HG03460 (cell line): Measurements from ENCODE around the gene HTR1D.
"Not testable (repeated sequence)": the region's sequence is repeated elsewhere in the genome, so short reads cannot be mapped to it uniquely, and the experiment has no call there.

ENCODE experiments used
- ATAC-seq: cut with Tn5 transposase; IDR thresholded peaks from one replicate; pipeline ENCODE4 v1.9.1; 2021; ENCODE audit not compliant: unreplicated experiment

The HTR1D gene

DNA sequence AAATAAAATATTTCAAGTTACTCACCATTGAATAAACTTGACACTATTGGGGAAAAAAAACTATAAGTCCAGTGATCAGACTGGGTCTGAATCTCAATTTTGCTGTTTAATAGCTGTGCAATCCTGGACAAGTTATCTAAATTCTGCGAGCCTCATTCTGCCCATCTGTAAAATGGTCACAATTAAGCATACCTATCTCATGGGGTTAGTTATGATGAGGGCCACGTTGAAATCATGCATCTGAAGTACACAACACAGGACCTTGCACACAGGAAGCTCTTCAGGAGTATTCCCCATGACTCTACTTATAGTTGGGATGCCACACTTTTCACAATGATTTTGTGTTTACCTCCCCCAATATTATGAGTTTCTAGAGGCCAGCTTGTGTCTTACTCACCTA lies 3.8 kb upstream of the HTR1D start:
- ATAC-seq: no peak

DNA sequence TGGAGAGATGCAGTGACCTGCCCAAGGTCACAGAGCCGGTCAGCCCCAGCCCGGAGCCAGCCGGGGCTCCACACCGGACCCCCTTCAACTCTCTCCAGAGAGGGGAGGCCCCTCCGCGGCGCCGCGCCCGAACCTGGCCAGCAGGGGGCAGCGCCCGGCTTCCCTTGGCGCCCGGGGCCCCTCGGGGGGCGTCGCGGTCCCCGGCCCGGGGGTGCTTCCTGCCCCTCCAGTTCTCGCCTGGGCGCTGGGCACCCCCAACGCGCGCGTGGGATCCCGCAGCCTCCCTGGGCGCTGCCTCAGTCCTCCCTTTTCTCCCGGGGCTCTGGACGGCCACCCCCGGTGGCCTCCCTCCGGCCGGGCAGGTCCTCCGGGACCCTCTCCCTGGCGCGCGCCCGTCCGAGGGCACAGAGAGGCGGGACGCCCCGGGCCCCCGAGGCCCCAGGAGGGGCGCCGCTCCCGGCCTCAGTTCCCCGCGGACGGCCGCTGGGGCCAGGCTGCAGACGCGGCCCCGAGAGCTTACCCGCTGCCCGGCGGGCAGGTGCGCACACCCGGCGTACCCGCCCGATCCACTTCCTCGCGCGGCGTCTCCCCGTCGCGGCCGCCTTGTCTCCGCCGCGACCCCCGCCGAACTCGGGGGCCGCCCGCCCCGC lies 406 bp downstream of the HTR1D start:
- no peak for ATAC-seq

DNA sequence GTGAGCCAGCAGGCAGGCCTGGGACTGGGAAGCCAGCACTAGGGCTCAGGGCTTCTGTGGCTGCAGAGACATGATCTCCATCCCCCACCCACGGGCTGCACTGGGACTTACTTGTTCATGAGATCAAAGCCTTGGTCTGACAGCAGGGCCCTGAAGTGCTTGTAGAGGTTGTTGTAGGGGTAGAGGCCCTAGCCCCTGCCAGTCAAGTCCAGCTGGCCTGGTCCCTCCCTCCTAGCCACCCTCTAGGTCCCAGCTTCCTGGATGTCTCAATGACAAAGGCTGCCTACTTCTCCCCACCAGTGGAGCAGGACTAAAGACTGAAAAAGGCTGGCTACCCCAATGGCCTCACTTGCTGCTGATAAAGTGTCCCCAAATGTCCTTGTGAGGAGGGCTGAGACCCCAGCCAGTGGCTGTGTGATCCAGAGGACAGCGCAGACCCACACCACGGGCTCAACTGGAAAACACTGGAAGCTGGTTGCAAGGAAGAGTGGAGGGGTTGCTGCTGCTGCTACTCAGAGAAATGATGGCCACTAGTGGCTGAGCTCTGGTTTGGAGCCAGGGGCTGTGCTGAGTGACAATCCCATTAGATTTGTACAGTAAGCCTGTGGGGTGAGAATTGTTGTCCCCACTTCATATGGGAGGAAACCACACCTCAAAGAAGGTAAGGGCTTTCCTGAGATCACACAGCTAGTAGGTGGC lies 1.4 kb downstream of the HTR1D start:
- ATAC-seq: no peak

DNA sequence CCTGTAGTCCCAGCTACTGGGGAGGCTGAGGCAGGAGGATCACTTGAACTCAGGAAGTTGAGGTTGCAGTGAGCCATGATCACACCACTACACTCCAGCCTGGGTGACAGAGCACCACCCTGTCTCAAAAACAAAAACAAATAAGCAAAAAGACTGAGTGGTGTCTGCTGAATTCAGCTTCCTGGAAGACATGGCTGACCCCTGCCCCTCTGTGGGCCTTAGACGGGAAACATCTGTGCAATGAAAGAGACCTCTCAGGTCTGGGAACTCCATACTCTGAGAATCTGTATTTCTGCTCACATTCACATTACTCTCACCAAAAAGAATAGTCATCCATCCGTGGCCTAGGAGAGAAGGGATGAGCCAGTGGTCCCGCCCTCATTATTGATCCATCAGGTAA lies 2.0 kb downstream of the HTR1D start:
- no peak for ATAC-seq

DNA sequence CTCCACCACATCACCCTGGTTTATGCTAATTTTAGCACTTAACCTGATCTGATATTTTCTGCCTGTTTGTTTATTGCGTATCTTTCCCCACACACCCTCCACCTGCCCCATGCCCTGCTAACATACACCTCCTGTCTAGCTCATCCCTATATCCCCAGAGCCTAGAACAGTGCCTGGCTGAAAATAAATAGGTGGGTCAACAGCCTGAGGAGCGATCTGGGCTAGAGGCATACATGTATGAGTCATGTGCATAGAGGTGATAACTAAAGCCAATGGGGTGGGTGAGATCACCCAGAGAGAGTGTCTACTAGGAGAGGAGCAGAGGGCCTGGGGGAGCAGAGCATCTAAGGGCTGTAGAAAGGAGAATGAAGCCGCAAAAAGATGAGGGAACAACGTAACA lies 2.7 kb downstream of the HTR1D start:
- ATAC-seq: no peak

DNA sequence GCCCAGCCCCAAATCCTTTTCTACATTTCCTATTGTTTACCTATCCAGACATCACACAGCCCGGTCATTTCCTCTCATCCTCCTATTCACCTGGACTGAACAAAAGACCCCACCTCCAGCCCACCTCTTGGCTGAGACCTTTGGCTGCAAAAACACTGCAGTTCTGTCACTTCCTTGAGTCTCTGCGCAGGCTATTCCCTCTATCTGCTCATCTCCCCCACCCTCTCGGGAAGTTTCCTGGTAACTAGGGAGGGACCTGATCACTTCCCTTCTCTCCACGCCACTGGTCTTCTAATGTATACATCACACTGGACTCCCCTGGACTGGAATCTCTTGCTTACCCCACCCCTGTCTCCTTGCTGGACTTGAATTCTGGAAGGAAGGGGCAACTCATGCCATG lies 5.3 kb downstream of the HTR1D start:
- no peak for ATAC-seq

DNA sequence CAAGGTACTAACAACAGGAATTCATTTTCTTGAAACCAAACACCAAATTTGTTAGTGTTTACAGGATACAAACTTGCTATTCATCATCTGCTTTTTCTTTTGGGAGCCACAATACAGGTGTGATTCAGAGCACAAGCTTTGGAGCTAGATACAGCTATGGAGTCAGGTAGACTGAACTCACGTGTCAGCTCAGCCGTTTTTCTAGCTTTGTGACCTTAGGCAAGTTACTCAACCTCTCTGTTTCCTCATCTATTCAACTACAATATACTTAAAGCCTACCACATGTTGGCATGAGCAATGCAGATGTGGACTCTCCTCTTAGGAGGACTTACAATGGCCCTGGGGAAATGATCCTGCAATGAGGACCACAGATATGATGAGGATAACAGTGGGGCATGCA lies 6.3 kb downstream of the HTR1D start:
- ATAC-seq: no peak

DNA sequence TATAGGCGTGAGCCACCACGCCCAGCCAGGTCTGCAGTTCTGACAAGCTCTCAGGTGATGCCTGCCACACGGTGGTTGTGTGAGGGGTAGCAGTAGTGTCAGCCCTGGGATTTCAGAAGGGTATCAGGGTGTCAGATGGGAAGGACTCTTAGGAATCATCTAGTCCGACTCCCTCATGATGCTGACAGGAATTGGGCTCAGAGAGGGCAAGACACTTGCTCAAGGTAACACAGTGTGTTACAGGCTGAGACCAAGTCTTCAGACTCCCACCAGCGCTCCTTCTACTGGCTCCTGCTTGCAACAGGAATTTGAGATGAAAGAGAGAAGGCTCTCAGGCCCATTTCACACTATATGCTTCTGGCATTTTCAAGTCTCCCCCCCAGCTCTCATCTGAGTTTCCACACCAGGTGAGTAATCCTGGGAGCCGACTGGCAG lies 6.9 kb downstream of the HTR1D start:
- ATAC-seq: no peak

DNA sequence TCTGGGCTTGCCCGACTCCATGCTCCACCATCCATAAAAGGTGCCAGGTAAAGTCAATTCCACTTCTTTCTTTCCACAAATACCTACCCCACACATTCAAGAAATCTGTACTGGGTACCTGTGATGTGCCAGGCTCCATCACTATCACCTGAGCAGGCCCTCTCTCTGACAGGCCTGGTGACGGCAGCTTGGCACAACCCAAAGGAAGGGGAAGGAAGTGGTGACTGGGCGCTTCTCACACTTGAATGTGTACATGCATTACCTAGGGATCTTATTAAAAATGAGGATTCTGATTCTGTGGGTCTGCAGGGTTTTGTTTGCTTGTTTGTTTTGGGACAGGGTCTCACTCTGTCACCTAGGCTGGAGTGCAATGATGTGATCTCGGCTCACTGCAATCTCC lies 7.5 kb downstream of the HTR1D start:
- ATAC-seq: no peak

DNA sequence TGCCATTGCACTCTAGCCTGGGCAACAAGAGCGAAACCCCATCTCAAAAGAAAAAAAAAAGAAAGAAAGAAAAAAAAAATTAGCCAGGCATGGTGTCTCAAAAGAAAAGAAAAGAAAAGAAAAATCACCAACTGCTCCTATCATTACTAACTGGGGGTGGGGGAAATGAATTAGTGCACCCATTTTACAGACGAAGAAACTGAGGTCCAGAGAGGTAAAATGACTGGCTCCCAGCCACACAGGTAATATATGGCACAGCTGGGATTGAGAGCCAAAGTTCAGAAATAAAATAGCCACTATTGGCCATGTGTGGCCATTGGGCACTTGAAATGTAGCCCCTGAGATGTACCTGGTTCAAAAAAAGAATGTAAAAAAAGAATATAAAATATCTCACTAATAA lies 8.8 kb downstream of the HTR1D start:
- ATAC-seq: no peak

DNA sequence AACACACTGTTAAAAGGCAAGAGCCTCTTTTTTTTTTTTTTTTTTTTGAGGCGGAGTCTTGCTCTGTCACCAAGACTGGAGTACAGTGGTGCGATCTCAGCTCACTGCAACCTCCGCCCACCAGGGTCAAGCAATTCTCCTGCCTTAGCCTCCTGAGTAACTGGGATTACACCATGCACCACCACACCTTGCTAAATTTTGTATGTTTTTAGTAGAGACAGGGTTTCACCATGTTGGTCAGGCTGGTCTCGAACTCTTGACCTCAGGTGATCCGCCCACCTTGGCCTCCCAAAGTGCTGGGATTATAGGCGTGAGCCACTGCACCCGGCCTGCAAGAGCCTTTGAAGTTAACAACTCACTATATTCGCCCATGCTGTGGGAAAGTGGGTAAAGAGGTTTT lies 9.6 kb downstream of the HTR1D start:
- not testable (repeated sequence) for ATAC-seq

DNA sequence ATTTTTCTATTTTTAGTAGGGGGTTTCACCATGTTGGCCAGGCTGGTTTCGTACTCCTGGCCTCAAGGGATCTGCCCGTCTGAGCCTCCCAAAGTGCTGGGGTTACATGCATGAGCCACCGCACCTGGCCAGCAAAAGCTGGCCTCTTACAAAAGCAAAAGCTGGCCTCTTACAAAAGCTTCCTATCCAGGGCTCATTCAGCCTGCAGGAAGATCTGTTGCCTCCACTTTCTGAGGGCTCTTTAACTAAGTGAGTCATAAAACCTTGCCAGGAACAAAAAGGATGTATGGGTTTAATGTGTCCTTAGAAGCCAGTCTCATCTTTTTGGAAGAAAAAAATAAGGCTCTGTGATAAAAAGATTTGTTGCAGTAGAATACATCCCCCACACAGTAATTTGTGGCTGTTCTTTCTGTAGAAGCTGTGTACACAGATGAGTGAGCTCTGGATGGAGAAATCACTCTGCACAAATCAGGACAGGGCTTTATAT lies 15.0 kb downstream of the HTR1D start:
- ATAC-seq: no peak

DNA sequence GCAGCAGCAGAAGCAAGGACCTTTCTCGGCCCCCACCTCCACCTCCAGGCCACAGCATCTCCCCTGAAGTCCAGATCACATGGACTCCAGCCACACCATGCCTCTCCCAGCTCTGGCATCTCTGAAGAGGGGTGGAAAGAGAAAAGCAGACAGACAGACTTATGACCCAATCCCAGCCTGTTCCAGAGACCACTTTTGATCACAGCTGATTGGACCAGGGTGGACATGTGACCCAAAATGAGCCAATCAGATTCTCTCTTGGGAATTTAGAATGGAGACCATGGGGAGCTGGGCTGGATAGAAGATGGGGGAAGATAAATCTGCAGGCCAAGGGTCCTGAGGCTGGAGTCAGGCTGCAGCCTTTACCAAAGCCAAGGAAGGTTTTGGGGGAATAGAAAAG lies 16.4 kb downstream of the HTR1D start:
- ATAC-seq: no peak

DNA sequence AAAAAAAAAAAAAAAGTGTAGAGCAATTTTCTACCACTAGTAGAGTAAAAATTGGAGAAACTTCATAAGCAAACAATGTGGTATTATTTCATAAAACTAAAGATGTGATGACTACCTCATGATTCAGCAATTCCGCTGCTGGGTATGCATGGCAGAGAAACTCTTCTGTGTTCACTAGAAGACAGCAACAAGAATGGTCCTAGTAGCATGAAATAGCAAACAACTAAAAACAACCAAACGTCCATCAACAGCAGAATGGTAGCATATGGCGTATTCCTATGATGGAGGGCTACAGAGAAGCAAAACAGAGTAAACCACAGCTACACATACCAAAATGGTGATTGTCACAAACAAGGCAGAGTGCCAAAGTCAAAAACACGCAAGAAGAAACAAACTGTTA lies 18.9 kb downstream of the HTR1D start:
- ATAC-seq: no peak

DNA sequence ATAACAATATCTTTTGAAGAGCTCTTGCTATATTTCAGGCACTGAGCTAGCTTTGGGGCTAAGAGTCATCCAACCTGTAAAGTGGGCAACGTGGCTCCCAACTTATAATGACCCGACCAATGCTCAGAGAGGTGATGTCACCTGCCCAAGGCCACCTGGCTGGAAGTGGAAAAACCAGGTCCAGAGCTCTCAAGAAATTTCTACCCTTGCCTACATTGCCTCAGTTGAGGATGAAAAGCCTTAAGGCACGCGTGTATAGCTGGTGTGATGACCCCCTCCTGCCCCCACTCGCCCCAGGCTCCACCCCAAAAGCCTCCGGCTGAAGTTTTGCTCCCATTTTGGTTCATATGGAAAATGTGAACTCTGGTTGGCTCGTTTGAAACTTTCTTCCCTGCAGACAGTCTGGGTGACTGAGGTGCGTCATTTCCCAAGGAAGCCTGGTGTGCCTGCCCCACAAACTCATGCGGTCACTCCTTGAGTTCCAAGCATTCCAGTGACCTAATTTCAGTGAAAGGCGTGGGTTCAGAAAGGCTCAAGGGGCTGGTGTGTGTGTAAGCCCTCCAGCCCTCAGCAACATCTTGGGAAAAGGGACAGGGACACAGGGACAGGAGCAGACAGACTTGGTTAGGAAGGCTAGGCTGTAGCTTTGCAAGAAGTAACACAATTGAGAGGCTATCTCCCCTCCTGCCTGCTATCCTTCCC lies 20.5 kb downstream of the HTR1D start:
- no peak for ATAC-seq

DNA sequence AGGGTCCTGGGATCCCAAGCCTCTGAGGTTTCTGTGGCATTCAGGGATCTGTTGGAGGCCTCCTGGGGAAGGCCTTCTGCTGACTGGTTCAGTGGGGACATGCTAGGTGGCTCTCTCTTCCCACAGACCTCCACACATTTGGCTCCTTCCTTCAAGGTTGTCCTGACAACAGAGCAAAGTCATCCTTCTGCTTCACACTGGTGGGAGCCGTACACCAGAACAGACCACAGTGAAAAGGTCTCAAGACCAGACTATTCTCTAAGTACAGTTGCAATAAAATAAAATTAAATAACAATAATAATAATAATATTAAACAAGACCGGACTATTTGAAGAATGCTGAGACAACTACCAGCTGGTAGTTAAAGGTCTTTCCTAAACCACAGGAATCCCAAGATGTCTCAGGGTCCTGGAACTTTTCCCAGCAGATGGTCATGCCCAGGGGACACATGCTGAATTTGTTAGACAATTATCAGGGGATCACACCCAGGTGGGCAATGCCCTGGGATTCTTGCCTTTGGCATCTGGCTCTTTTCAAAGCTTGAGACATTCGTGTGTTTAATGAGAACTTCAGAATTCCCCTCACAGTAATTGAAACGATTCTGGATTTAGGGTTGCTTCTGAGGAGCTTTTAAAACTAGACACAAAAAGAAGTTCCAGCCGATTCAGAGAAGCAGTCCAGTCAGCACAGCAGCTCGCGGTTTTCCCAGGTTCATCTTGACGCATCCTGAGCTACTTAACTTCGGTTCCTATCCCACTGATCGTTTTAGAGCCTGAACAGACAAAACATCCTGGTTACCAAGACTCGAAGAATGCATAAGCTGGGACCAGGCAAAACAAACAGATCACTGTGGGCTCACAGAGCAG lies 22.9 kb downstream of the HTR1D start:
- no peak for ATAC-seq

DNA sequence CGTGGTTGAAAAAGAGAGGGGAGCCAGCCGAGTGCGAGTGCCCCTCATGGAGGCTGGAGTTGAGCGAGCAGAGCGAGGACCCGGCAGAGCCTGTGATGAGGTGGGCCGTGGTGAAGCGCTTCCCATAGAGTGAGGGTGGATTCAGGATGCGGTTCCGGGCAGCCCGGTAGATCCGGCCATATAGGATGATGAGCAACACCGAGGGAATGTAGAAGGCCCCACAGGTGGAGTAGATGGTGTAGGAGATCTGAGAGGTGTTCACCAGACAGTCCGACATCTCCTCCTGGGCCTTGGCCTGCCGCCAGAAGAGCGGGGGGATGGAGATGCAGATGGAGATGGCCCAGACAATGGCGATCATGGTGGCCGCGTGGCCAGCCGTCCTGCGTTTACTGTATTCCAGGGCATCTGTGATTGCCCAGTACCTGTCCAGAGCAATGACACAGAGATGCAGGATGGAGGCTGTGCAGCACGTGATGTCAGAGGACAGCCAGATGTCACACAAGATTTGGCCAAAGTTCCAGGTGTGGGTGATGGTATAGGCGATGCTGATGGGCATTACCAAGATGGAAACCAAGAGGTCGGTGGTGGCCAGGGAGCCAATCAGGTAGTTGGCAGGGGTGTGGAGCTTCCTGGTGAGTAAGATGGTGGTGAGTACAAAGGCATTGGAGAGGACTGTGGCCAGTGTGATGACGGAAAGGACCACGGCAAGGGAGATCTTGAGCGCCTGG lies 23.7 kb downstream of the HTR1D start:
- no peak for ATAC-seq

DNA sequence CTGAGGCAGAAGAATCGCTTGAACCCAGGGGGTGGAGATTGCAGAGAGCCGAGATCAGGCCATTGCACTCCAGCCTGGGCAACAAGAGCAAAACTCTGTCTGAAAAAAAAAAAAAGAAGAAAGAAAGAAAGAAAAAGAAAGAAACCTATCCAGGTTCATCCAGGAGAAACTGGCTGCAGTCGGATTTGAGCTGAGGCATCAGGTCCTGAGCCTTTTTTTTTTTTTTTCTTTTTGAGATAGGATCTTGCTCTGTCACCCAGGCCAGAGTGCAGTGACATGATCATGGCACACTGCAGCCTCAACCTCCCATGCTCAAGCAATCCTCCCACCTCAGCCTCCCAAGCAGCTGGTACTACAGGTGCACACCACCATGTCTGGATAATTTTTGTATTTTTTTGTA lies 26.1 kb downstream of the HTR1D start:
- ATAC-seq: no peak

DNA sequence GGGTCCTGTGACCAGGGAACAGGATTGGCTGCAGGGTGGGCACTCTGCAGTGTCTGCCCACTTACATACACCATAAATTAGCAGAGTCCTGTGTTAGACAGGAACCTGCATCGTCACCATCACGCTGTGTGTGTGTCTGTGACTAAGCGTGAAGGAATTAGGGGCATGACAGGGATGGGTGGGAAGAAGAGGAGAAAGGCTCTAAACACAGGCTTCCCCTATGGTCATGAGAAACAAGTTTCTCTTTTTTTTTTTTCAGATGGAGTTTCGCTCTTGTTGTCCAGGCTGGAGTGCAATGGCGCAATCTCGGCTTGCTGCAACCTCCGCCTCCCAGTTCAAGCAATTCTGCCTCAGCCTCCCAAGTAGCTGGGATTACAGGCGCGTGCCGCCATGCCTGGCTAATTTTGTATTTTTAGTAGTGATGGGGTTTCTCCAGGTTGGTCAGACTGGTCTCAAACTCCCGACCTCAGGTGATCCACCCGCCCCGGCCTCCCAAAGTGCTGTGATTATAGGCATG lies 28.3 kb downstream of the HTR1D start:
- not testable (repeated sequence) for ATAC-seq

DNA sequence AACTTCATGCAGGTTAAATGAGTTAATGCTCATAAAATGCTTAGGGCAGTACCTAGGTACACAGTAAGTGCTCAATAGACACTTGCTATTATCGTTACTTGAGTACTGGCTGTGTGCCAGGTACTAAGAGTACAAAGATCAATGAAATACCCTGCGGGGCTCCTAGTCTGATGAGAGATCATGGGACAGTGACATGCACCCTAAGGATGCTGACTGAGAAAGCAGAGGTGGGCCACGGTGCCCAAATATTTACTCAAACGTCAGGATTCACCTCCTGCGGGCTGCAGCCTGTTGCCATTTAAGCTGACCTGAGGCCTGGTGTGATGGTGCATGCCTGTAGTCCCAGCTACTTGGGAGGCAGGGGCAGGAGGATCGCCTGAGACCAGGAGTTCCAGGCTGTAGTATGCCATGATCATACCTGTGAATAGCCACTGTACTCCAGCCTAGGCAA lies 28.8 kb downstream of the HTR1D start:
- ATAC-seq: no peak
